HEK293T (cell line): ENCODE measurements around the gene CNTRL.

Source experiments
- ELF4 ChIP-seq: fragments of 450-650 bp; IDR thresholded peaks from 2 replicates; pipeline ENCODE4 v1.6.1; 2017; ENCODE audit warnings: antibody characterized with exemption
- SUZ12 ChIP-seq: fragments of 450-650 bp; IDR thresholded peaks from 2 replicates; pipeline ENCODE4 v1.6.1; 2016; ENCODE audit warnings: mild to moderate bottlenecking
- TARDBP ChIP-seq: fragments of 450-650 bp; IDR thresholded peaks from 2 replicates; pipeline ENCODE4 v1.6.1; 2016

GRCh38 chr9:121201738-121202533, 127.2 kb downstream of the CNTRL start, which contains the start of gene RAB14:
- peak; percentile 100 for TF ChIP-seq TARDBP
- peak; percentile 55; the same call in 1 of the 2 replicates for TF ChIP-seq ELF4
- TF ChIP-seq SUZ12: no peak
